Germinal center (tissue), 1 donor: ENCODE data around the gene TMEM138.

Experiments
- DNase-seq: peaks from one replicate; pipeline ENCODE4 v3.0.0; 2012; ENCODE audit warnings: mixed read lengths, low spot score

TMEM138 gene

DNA sequence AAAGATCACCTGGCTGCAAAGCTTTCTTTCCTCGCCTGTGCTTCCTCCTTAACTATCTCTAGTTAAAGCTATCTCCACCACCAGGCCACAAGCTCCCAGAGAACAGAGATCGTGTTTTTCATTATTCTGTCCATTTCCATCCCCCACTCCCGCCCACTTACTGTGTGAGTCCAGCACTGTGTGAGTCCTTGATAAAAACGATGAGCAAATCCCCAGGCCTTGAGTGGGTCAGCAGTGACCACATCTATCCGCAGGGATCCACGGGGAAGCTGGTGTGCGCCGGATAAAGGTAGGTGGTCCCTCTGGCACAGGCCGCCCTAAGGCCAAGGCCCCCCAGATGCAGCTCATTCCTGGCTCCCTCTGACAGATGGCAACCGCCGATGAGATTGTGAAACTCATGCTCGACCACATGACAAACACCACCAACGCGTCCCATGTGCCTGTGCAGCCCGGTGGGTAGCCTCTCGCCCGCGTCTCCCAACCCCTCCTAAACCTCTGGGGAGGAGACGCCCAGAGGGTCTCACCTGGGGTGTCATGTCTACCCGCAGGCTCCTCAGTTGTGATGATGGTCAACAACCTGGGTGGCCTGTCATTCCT is 19.9 kb upstream of the TMEM138 start:
- no peak for DNase-seq

- DNase-seq = no peak
Observed at GRCh38 chr11:61343792-61344745, 18.1 kb upstream of the TMEM138 start.

DNA sequence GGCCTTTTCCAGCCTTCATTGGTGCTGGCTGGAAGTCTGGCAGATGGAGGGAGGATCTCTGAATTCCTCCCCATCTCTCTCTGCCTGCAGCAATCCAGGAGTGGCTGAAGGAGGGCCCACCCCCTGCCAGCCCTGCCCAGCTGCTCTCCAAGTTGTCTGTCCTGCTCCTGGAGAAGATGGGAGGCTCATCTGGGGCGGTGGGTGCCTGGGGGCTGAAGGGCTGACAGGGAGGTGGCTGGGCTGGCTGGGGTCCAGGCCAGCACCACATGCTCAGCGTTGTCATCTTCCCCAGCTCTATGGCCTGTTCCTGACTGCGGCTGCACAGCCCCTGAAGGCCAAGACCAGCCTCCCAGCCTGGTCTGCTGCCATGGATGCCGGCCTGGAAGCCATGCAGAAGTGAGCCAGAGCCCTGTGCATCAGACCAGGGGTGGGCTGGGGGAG is 17.0 kb upstream of the TMEM138 start:
- DNase-seq = no peak

DNA sequence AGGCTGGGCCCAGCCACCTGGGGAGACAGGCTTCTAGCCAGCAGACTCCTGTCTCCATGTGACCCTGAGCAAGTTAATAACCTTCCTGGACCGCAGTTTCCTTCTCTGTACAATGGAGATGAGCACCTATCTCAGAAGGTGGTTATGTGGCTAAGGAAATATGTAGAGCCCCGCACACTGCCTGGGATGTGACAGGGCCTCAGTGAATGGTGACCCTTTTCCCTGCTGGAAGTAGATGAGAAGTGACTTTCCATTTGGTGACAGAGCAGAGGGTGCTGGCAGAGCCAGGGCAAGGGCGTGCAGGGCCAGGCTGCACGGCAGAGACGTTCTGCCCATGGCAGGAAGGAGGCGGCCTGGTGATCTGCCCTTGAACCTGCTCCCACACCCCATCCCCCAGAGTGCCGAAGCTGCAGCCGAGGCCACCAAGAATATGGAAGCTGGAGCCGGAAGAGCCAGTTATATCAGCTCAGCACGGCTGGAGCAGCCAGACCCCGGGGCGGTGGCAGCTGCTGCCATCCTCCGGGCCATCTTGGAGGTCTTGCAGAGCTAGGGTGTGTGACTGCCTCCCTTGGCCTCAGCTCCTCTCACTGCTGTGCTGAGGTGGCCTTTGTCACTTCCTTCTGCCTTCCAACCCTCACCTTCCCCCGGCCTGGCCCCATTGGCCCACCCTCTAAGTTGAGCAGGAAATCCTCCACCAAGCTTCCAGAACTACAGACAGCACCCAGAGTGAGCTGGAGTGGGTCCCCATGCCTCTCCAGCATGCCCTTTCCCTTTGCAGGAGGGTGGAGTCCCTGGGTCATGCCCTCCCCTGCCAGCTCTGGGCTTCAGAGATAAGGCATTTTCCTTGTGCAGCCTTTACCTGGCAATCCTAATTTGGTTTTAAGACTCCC is 16.0 kb upstream of the TMEM138 start:
- DNase-seq = no peak

DNA sequence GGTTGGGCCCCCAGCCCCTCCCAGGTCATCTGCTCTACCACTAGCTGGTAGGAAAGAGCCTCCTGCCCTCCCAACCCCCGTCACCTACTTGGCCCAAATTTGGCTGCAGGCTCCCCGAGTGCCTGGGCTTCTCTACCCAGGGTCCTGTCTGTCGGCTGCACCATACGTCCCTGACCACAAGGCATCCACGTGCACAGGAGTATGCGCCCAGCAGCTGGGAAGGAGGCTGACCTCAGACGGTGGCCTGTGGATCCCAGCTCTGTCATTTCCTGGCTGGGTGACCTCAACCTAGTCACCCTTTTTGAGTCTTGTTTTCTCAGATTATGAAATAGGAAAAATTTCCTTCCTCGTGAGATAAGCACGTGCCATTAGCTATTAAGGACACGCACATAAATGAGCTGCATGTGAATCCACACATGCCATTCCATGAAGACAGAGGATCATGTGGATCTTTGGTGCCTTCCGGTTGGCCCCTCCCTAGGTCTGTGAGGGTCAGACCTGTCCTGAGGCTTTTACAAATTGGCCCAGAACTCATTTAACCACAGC is 14.2 kb upstream of the TMEM138 start:
- no peak for DNase-seq

DNA sequence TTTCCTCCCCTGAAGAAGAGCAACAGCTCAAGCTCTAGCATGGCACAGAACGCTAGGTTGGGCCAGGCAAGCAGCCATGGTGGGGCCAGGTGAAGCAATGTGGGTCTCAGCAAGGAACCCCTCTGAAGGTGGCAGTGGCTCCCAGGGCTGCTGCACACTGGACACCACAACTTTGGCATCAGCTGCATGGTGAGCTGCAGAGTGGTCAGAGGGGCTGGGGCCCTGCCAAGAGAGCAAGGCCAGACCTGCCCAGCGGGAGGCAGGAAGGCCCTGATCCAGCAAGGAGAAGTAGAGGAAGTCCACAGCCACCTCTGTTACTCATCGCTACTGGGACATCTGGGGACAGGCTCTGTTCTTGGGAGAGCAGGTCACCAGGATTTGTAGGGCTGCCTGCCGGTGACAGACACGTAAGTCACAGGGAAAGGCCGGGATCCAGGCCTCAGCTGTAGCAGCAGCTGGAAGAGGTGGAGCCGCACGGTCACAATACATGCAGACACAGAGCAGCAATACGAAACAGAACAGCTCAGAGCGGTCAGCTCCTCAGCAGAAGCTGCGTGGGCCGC is 12.9 kb upstream of the TMEM138 start:
- no peak for DNase-seq

- DNase-seq = no peak
Observed at GRCh38 chr11:61349916-61350315, 12.3 kb upstream of the TMEM138 start.

DNA sequence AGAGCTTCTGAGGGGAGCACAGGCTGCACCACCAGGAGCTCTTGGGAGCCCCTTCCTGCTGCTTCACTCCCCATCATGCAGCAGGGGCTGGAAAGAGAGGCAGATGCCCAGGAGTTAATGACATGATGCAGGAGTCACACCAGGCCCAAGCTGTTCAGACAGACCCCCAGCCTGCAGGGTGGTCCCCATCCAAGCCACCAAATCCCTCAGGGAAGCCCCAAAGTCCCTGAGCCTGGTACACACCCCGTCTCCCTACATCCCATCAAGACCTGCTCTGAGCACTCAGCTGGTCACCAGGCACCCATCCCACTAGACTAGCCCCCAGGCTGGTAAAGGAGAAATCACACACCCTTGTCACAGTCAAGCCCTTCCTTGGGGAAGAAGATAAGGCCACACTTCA is 11.8 kb upstream of the TMEM138 start:
- no peak for DNase-seq

- no peak for DNase-seq
Observed at GRCh38 chr11:61350803-61351202, 11.4 kb upstream of the TMEM138 start.

DNA sequence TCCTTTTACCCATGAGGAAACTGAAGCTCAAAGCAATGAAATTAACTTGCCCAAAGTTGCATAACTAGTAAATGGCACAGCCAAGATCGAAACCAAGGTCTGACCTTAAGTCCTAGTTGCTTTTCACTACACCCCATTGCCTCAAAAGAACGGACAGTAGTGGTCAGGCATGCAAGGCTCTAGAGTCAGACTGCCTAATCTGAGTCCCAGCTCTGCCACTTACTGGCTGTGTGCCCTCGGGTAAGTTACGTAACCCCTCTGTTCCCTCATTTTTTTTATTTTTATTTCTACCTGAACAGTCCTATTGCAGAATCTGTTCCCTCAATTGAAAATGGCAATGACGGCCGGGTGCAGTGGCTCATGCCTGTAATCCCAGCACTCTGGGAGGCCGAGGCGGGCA is 10.1 kb upstream of the TMEM138 start:
- DNase-seq = no peak

- DNase-seq = no peak
Observed at GRCh38 chr11:61353131-61354067, 8.8 kb upstream of the TMEM138 start.

DNA sequence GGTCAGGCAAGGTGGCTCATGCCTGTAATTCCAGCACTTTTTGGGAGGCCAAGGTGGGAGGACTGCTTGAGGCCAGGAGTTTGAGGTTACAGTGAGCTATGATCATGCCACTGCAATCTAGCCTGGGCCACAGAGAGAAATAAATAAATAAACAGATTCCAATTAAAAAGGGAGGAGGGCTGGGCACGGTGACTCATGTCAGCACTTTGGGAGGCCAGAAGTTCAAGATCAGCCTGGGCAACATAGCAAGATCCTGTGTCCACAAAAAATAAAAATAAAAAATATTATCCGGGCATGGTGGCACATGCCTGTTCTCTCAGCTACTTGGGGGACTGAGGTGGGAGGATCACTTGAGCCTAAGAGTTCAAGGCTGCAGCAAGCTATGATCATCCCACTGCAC is 8.0 kb upstream of the TMEM138 start:
- no peak for DNase-seq

- DNase-seq = peak; percentile 53
Observed at GRCh38 chr11:61356706-61357105, 5.5 kb upstream of the TMEM138 start.

DNA sequence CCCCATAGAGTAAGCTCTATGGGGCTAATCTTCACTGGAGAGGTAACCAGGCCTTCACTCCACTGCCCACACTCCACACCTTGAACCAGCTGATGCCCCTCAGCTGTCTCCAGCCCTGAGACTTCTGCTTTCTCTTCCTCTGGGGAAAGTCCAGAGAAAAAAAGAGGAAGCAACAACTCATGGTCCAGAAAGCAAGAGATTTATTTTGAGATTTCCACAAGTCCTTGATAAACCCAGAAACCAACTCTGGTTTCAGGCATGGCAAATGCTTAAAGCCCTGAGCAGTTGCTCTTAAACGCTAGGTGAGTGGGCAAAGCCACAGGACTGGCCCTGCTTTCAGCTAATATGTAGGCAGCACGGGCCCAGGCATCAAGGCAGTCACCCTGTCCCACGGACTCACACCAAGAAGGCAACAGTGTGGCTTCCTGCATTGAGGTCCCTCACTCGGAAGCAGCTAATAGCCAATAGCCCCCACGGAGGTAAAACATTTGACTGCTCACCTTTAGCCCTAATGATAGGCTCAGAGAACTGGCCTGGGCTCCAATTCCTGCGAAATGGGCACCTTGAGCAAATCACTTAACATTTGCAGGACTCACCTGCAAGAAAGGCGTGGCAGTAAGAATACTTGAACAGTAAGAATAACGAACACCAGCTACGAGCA is 4.8 kb upstream of the TMEM138 start:
- peak; percentile 69 for DNase-seq

GRCh38 chr11:61357894-61358239 is 4.3 kb upstream of the TMEM138 start:
- DNase-seq = no peak

DNA sequence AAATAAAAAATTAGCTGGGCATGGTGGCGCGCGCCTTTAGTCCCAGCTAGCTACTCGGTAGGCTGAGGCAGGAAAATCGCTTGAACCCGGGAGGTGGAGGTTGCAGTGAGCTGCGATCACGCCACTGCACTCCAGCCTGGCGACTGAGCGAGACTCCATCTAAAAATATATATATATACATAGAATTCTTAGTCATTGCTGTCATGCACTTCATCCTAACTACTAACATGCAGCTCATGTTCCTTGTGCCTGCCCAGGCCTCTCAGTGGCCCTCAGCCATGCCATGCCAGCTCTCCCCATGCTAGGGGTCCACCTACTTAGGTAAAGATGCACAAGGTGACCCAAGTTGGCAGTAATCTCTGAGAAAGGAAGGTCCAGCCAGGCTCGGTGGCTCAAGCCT is 3.6 kb upstream of the TMEM138 start:
- no peak for DNase-seq

- DNase-seq = no peak
Observed at GRCh38 chr11:61359516-61359915, 2.7 kb upstream of the TMEM138 start.

DNA sequence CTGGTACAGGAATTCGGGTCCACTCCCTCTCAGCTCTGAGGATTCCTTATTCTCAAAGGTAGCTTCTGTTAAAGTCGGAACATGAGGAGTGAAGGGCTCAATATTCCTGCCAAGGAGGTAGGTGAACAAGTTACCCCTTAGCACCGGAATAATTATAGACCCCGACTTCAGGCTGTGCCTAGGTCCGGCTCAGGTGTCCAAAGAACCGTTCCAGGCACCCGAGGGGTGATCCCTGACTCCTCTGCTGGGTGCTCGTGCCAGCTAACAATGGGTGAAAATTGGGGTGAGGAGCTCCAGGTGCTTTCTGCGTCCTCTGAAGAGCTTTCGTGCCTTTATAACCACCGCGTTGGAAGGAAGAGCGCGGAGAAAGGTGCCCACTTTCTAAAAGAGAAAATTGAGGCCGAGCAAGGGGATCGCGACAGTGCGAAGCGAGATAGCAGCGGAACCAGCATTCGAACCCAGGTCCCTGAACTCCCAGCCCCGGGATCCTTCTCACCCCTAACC is 885 bp upstream of the TMEM138 start:
- DNase-seq = no peak

GRCh38 chr11:61362542-61362875 is 335 bp downstream of the TMEM138 start:
- peak; percentile 46 for DNase-seq

- DNase-seq = no peak
Observed at GRCh38 chr11:61364012-61364675, 2.0 kb downstream of the TMEM138 start.
